Measurements from ENCODE around the gene VPS13D.

DNA sequence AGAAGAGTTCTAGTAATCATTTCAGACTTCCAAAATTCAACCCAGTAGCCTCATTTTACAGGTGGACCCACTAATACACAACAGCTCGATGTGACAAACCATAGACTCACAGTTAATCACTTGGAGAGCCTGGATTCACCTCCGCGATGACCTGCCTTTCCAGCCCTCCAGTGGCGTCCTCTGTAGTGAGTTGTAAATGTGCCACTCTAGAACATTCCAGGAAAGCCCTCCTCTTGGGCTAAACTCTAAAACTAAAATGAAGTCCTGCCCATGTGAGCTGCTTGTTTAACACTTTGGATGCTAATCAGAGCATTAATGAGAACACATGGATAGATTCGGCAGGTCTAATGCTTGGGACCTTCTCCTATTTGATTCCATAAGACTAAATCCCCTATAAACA lies 247.5 kb downstream of the VPS13D start:
- TF ChIP-seq, protein P1, sequence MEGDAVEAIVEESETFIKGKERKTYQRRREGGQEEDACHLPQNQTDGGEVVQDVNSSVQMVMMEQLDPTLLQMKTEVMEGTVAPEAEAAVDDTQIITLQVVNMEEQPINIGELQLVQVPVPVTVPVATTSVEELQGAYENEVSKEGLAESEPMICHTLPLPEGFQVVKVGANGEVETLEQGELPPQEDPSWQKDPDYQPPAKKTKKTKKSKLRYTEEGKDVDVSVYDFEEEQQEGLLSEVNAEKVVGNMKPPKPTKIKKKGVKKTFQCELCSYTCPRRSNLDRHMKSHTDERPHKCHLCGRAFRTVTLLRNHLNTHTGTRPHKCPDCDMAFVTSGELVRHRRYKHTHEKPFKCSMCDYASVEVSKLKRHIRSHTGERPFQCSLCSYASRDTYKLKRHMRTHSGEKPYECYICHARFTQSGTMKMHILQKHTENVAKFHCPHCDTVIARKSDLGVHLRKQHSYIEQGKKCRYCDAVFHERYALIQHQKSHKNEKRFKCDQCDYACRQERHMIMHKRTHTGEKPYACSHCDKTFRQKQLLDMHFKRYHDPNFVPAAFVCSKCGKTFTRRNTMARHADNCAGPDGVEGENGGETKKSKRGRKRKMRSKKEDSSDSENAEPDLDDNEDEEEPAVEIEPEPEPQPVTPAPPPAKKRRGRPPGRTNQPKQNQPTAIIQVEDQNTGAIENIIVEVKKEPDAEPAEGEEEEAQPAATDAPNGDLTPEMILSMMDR (IDR thresholded peaks at IDR 0.05): no peak
- TF ChIP-seq POLR2A (IDR thresholded peaks at IDR 0.05): no peak

Data from testis (tissue), 2 donors.